Measurements from ENCODE around the gene LRBA.
"Not testable (repeated sequence)": the region's sequence is repeated elsewhere in the genome, so short reads cannot be mapped to it uniquely, and the experiment has no call there.

Gene LRBA

GRCh38 chr4:150569998-150570535 lies 445.0 kb downstream of the LRBA start:
- no peak for DNase-seq (ENCODE audit: low read depth, low spot score)

- DNase-seq (ENCODE audit: low read depth, low spot score): no peak
These were observed 445.6 kb downstream of the LRBA start for GRCh38 chr4:150569384-150569987.

- DNase-seq (ENCODE audit: low read depth, low spot score): no peak
These were observed 448.0 kb downstream of the LRBA start for GRCh38 chr4:150567070-150567469.

GRCh38 chr4:150564967-150565366 lies 450.1 kb downstream of the LRBA start:
- not testable (repeated sequence) for DNase-seq (ENCODE audit: low read depth, low spot score)

- DNase-seq (ENCODE audit: low read depth, low spot score): no peak
These were observed 452.3 kb downstream of the LRBA start for GRCh38 chr4:150562751-150563150.

- DNase-seq (ENCODE audit: low read depth, low spot score): no peak
These were observed 452.8 kb downstream of the LRBA start for GRCh38 chr4:150562250-150562649.

GRCh38 chr4:150561143-150561737 lies 453.8 kb downstream of the LRBA start:
- no peak for DNase-seq (ENCODE audit: low read depth, low spot score)

GRCh38 chr4:150557811-150558210 lies 457.3 kb downstream of the LRBA start:
- DNase-seq (ENCODE audit: low read depth, low spot score): not testable (repeated sequence)

GRCh38 chr4:150547154-150547838 lies 467.8 kb downstream of the LRBA start:
- no peak for DNase-seq (ENCODE audit: low read depth, low spot score)

GRCh38 chr4:150546286-150546685 lies 468.8 kb downstream of the LRBA start:
- DNase-seq (ENCODE audit: low read depth, low spot score): no peak

- no peak for DNase-seq (ENCODE audit: low read depth, low spot score)
These were observed 472.0 kb downstream of the LRBA start for GRCh38 chr4:150543042-150543441.

- DNase-seq (ENCODE audit: low read depth, low spot score): no peak
These were observed 473.4 kb downstream of the LRBA start for GRCh38 chr4:150541681-150542080.

- DNase-seq (ENCODE audit: low read depth, low spot score): peak; percentile 4
These were observed 474.1 kb downstream of the LRBA start for GRCh38 chr4:150540959-150541360.

- no peak for DNase-seq (ENCODE audit: low read depth, low spot score)
These were observed 474.5 kb downstream of the LRBA start for GRCh38 chr4:150540536-150540935.

GRCh38 chr4:150537911-150538310 lies 477.2 kb downstream of the LRBA start:
- not testable (repeated sequence) for DNase-seq (ENCODE audit: low read depth, low spot score)

- DNase-seq (ENCODE audit: low read depth, low spot score): no peak
These were observed 480.3 kb downstream of the LRBA start for GRCh38 chr4:150534818-150535217.

GRCh38 chr4:150533673-150534072 lies 481.4 kb downstream of the LRBA start:
- no peak for DNase-seq (ENCODE audit: low read depth, low spot score)

- DNase-seq (ENCODE audit: low read depth, low spot score): no peak
These were observed 489.7 kb downstream of the LRBA start for GRCh38 chr4:150525321-150525868.

- DNase-seq (ENCODE audit: low read depth, low spot score): no peak
These were observed 496.5 kb downstream of the LRBA start for GRCh38 chr4:150518559-150518958.

- DNase-seq (ENCODE audit: low read depth, low spot score): no peak
These were observed 499.9 kb downstream of the LRBA start for GRCh38 chr4:150515135-150515534.

- no peak for DNase-seq (ENCODE audit: low read depth, low spot score)
These were observed 500.4 kb downstream of the LRBA start for GRCh38 chr4:150514709-150515108.

GRCh38 chr4:150510176-150510865 lies 504.8 kb downstream of the LRBA start:
- DNase-seq (ENCODE audit: low read depth, low spot score): no peak
